Activated CD4-positive, alpha-beta T cell treated with anti-CD3 and anti-CD28 coated beads for 24 hours (primary cell): ENCODE measurements around the gene TMEM150A.
"Not testable (repeated sequence)": the region's sequence is repeated elsewhere in the genome, so short reads cannot be mapped to it uniquely, and the experiment has no call there.

ENCODE experiments used
- DNase-seq, 2 donors: peaks; one replicate each; pipeline ENCODE4 v3.0.0-alpha.2; 2020; ENCODE audit warnings: low read depth in 2 of 2

TMEM150A gene

GRCh38 chr2:85611705-85612587 is 9.4 kb upstream of the TMEM150A start, which contains the start of gene C2orf68:
C2orf68 (minus strand) TSS chr2:85612066; CDS start chr2:85611984, 82 bp downstream.
- DNase-seq = peak; percentile 75 to 82

- no peak for DNase-seq
Measured at GRCh38 chr2:85611217-85611704, 8.8 kb upstream of the TMEM150A start.

- no peak for DNase-seq
Measured at GRCh38 chr2:85607268-85608215, 5.0 kb upstream of the TMEM150A start.

- DNase-seq = no peak
Measured at GRCh38 chr2:85606116-85606455, 3.6 kb upstream of the TMEM150A start.

- DNase-seq = no peak
Measured at GRCh38 chr2:85605406-85606115, 3.1 kb upstream of the TMEM150A start.

- no peak for DNase-seq
Measured at GRCh38 chr2:85604568-85605339, 2.3 kb upstream of the TMEM150A start.

- not testable (repeated sequence) for DNase-seq
Measured at GRCh38 chr2:85604133-85604444, 1.6 kb upstream of the TMEM150A start.

- no peak for DNase-seq
Measured at GRCh38 chr2:85601771-85602475, 575 bp downstream of the TMEM150A start.

GRCh38 chr2:85600951-85601770 is 1.3 kb downstream of the TMEM150A start:
- no peak for DNase-seq

GRCh38 chr2:85600235-85600575 is 2.3 kb downstream of the TMEM150A start:
- DNase-seq = no peak

GRCh38 chr2:85599468-85600234 is 2.8 kb downstream of the TMEM150A start:
- DNase-seq = no peak

- DNase-seq = no peak
Measured at GRCh38 chr2:85598594-85599340, 3.7 kb downstream of the TMEM150A start.

GRCh38 chr2:85597241-85597640 is 5.3 kb downstream of the TMEM150A start:
- no peak for DNase-seq

GRCh38 chr2:85596486-85597143 is 5.9 kb downstream of the TMEM150A start:
- no peak for DNase-seq

GRCh38 chr2:85596026-85596333 is 6.5 kb downstream of the TMEM150A start:
- DNase-seq = no peak

GRCh38 chr2:85595301-85596025 is 7.0 kb downstream of the TMEM150A start, which contains the start of gene RNF181:
RNF181 (plus strand) TSS chr2:85595745; CDS start chr2:85595764, 19 bp downstream.
- DNase-seq = peak; percentile 77 to 83

GRCh38 chr2:85594715-85595300 is 7.7 kb downstream of the TMEM150A start:
- DNase-seq = no peak
